NCI-H146 (cell line): Measurements from ENCODE around the gene PDE6A.
"Not testable (repeated sequence)": the region's sequence is repeated elsewhere in the genome, so short reads cannot be mapped to it uniquely, and the experiment has no call there.

Experiments used
- DNase-seq: peaks from one replicate; lab custom pipeline; 2025; lab: John Stamatoyannopoulos, UW

PDE6A gene

GRCh38 chr5:149951138-149951749 is 6.7 kb upstream of the PDE6A start:
- no peak for DNase-seq

GRCh38 chr5:149948993-149949392 is 4.4 kb upstream of the PDE6A start:
- DNase-seq: no peak

GRCh38 chr5:149946118-149946517 is 1.5 kb upstream of the PDE6A start:
- DNase-seq: no peak

- DNase-seq: not testable (repeated sequence)
These were observed 1.2 kb downstream of the PDE6A start for GRCh38 chr5:149943177-149943949.

GRCh38 chr5:149942741-149943169 is 1.8 kb downstream of the PDE6A start:
- not testable (repeated sequence) for DNase-seq

GRCh38 chr5:149942199-149942598 is 2.4 kb downstream of the PDE6A start:
- no peak for DNase-seq

- no peak for DNase-seq
These were observed 2.8 kb downstream of the PDE6A start for GRCh38 chr5:149941795-149942194.

GRCh38 chr5:149940941-149941644 is 3.5 kb downstream of the PDE6A start:
- DNase-seq: peak; percentile 16

- DNase-seq: no peak
These were observed 4.5 kb downstream of the PDE6A start for GRCh38 chr5:149940077-149940574.

GRCh38 chr5:149939546-149939945 is 5.0 kb downstream of the PDE6A start:
- DNase-seq: no peak

- DNase-seq: no peak
These were observed 5.7 kb downstream of the PDE6A start for GRCh38 chr5:149938791-149939358.

- DNase-seq: no peak
These were observed 6.3 kb downstream of the PDE6A start for GRCh38 chr5:149938279-149938678.

- peak; percentile 79 for DNase-seq
These were observed 7.0 kb downstream of the PDE6A start for GRCh38 chr5:149937610-149938009.

- DNase-seq: no peak
These were observed 7.9 kb downstream of the PDE6A start for GRCh38 chr5:149936700-149937091.

- no peak for DNase-seq
These were observed 8.4 kb downstream of the PDE6A start for GRCh38 chr5:149936044-149936699.

GRCh38 chr5:149935431-149935901 is 9.1 kb downstream of the PDE6A start:
- DNase-seq: no peak

- peak; percentile 21 for DNase-seq
These were observed 11.9 kb downstream of the PDE6A start for GRCh38 chr5:149932445-149933350.

GRCh38 chr5:149931992-149932436 is 12.6 kb downstream of the PDE6A start:
- DNase-seq: peak; percentile 24

- no peak for DNase-seq
These were observed 13.6 kb downstream of the PDE6A start for GRCh38 chr5:149930749-149931574.
